Adrenal gland (tissue), 5 donors: ENCODE measurements around the gene NPAS3.

ENCODE experiments used
- POLR2A ChIP-seq, 2 donors: fragments of 450-650 bp; IDR thresholded peaks; one replicate each; pipeline ENCODE4 v1.6.1; 2017; ENCODE audit warnings: antibody characterized with exemption in 2 of 2, mild to moderate bottlenecking in 2 of 2, moderate library complexity in 1 of 2
- TF ChIP-seq, protein P1 (sequence below), 6 experiments: fragments of 450-650 bp in 4 of 6; fragments of 200-600 bp in 2 of 6; sonication (generic) in 1 of 6; IDR thresholded peaks; 1 replicate in 5 of 6; 2 replicates in 1 of 6; pipeline versions ENCODE4 v1.5.1 to v1.8.0; 2016 to 2021; ENCODE audit warnings: antibody characterized with exemption in 6 of 6, mild to moderate bottlenecking in 2 of 6, moderate library complexity in 1 of 6
- donor health status: DM: no; HTN: no; CAD: no.

DNA sequence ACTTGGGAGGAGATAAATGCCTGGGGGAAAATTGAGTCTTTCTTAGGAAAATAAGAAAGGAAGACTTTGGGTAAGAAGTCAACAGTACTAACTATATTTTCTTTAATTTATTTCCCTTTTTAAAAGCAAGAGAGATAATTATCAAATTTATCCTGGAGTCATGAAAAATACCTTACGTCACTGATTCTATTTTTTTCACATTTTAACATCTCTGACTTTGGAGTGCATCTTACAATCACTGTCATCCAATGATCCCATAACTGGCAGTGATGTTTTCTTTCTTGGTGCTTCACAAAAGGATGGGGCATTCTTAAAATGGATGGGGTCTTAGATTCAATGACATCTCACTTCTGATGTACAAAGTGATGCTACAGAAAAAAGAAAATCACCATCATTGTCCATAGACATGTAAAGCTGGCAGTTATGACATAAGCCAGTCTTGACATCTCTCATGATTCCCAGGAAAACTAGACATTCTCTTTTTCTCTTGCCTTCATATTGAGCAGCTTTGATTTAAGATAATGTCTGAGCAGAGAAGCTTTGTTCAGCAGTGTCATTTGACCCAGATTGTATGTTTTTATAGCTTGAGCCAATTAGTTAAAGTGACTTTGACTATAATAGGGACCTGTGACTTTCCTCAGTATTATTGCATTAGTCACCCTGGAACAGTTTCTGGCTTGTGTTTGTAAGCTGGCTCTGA lies 776.0 kb downstream of the NPAS3 start:
- TF ChIP-seq, protein P1, sequence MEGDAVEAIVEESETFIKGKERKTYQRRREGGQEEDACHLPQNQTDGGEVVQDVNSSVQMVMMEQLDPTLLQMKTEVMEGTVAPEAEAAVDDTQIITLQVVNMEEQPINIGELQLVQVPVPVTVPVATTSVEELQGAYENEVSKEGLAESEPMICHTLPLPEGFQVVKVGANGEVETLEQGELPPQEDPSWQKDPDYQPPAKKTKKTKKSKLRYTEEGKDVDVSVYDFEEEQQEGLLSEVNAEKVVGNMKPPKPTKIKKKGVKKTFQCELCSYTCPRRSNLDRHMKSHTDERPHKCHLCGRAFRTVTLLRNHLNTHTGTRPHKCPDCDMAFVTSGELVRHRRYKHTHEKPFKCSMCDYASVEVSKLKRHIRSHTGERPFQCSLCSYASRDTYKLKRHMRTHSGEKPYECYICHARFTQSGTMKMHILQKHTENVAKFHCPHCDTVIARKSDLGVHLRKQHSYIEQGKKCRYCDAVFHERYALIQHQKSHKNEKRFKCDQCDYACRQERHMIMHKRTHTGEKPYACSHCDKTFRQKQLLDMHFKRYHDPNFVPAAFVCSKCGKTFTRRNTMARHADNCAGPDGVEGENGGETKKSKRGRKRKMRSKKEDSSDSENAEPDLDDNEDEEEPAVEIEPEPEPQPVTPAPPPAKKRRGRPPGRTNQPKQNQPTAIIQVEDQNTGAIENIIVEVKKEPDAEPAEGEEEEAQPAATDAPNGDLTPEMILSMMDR (IDR thresholded peaks at IDR 0.05): no peak
- no peak for TF ChIP-seq POLR2A (IDR thresholded peaks at IDR 0.05)
